Activated B cell treated with CpG ODN at 0.5 μM for 24 hours (primary cell): ENCODE results near the gene VAC14. TPM values are rescaled to one million over a fixed set of nuclear protein-coding genes. Genes with fewer than 3 reads are reported as not detected.

Experiments
- ATAC-seq: fragments of 200-7000 bp; cut with Tn5 transposase; one replicate; pipeline ENCODE4 v1.10.0; 2021; ENCODE audit warnings: low read depth, mild to moderate bottlenecking, moderate library complexity
- CTCF ChIA-PET: fragments of 350-600 bp; sonication (Branson Sonifier 250); formaldehyde crosslinking; loops from one replicate; lab custom pipeline; 2021; ENCODE audit warnings: antibody characterized with exemption; lab: Charles Lee
- POLR2A ChIA-PET: fragments of 350-600 bp; sonication (Branson Sonifier 250); formaldehyde crosslinking; loops from one replicate; lab custom pipeline; 2021; ENCODE audit warnings: antibody characterized with exemption; lab: Charles Lee
- DNase-seq: peaks from one replicate; pipeline ENCODE4 v3.0.0; 2022
- H3K27ac Mint-ChIP-seq: one replicate; pipeline ENCODE4 v1.8.0; 2020; ENCODE audit warnings: mixed read lengths
- H3K27me3 Mint-ChIP-seq: one replicate; pipeline ENCODE4 v1.8.0; 2021; ENCODE audit warnings: mixed read lengths
- H3K36me3 Mint-ChIP-seq: one replicate; pipeline ENCODE4 v1.8.0; 2021; ENCODE audit warnings: low read depth, mixed read lengths
- H3K4me1 Mint-ChIP-seq: one replicate; pipeline ENCODE4 v1.8.0; 2021; ENCODE audit warnings: mixed read lengths
- H3K4me3 Mint-ChIP-seq: one replicate; pipeline ENCODE4 v1.8.0; 2020; ENCODE audit warnings: mild to moderate bottlenecking, mixed read lengths
- H3K9me3 Mint-ChIP-seq: one replicate; pipeline ENCODE4 v1.8.0; 2020; ENCODE audit warnings: mixed read lengths
- CTCF ChIP-seq: fragments of 200-600 bp; IDR thresholded peaks from one replicate; pipeline ENCODE4 v1.8.0; 2022; ENCODE audit warnings: antibody characterized with exemption, mild to moderate bottlenecking
- intact Hi-C: fragments of 100-400 bp; cut with micrococcal nuclease; formaldehyde crosslinking; loops from one replicate; pipeline ENCODE4 v1.15.1; 2024
- total RNA-seq: library from RNA; stranded (reverse); gene quantifications from 2 replicates; pipeline ENCODE4 v1.2.3, GENCODE V29; 2022

The VAC14 gene
- total RNA-seq, 1 donor from 2014 or later = 53.4 TPM

GRCh38 chr16:70730944-70731343 lies 70.0 kb downstream of the VAC14 start:
- no peaks in the 10 kb centered on the region for H3K9me3 Mint-ChIP-seq
- intact Hi-C loops = no loop called here
- H3K27ac Mint-ChIP-seq = no peak overlapping the region
- ATAC-seq (no peak), DNase-seq (no peak)
- H3K4me3 Mint-ChIP-seq = no peak overlapping the region
- CTCF ChIA-PET = no interaction called here
- TF ChIP-seq CTCF = no peak
- no peaks in the 10 kb centered on the region for H3K27me3 Mint-ChIP-seq
- POLR2A ChIA-PET = no interaction called here
- H3K4me1 Mint-ChIP-seq = no peaks in the 10 kb centered on the region
- H3K36me3 Mint-ChIP-seq = peaks cover 64% of the 10 kb centered on the region

GRCh38 chr16:70730031-70730430 lies 70.9 kb downstream of the VAC14 start:
- POLR2A ChIA-PET = no interaction called here
- H3K9me3 Mint-ChIP-seq = no peaks in the 10 kb centered on the region
- CTCF ChIA-PET = no interaction called here
- H3K4me1 Mint-ChIP-seq = no peaks in the 10 kb centered on the region
- no peaks in the 10 kb centered on the region for H3K27me3 Mint-ChIP-seq
- H3K27ac Mint-ChIP-seq = no peak overlapping the region
- H3K4me3 Mint-ChIP-seq = no peak overlapping the region
- no peak for DNase-seq
- intact Hi-C loops = no loop called here
- TF ChIP-seq CTCF = no peak
- ATAC-seq = no peak
- H3K36me3 Mint-ChIP-seq = peaks cover 62% of the 10 kb centered on the region

- CTCF ChIA-PET = no interaction called here
- no peak overlapping the region for H3K27ac Mint-ChIP-seq
- H3K4me3 Mint-ChIP-seq = no peak overlapping the region
- no peaks in the 10 kb centered on the region for H3K4me1 Mint-ChIP-seq
- no peaks in the 10 kb centered on the region for H3K9me3 Mint-ChIP-seq
- no peak for DNase-seq
- intact Hi-C loops = no loop called here
- ATAC-seq = no peak
- POLR2A ChIA-PET = no interaction called here
- H3K36me3 Mint-ChIP-seq = peaks cover 60% of the 10 kb centered on the region
- no peaks in the 10 kb centered on the region for H3K27me3 Mint-ChIP-seq
- TF ChIP-seq CTCF = no peak
Measured at GRCh38 chr16:70729292-70729691, 71.7 kb downstream of the VAC14 start.

GRCh38 chr16:70728150-70728549 lies 72.8 kb downstream of the VAC14 start:
- Mint-ChIP-seq H3K27me3 (no peaks in the 10 kb centered on the region), H3K36me3 (peaks cover 64% of the 10 kb centered on the region), H3K27ac (no peak overlapping the region), H3K4me1 (no peaks in the 10 kb centered on the region), H3K9me3 (no peaks in the 10 kb centered on the region), H3K4me3 (no peak overlapping the region)
- no peak for TF ChIP-seq CTCF
- ChIA-PET POLR2A (no interaction called here), CTCF (no interaction called here)
- no peak for ATAC-seq
- DNase-seq = no peak
- intact Hi-C loops = no loop called here

- H3K36me3 Mint-ChIP-seq = peaks cover 67% of the 10 kb centered on the region
- POLR2A ChIA-PET = no interaction called here
- TF ChIP-seq CTCF = no peak
- H3K9me3 Mint-ChIP-seq = no peaks in the 10 kb centered on the region
- no peaks in the 10 kb centered on the region for H3K27me3 Mint-ChIP-seq
- no peak for ATAC-seq
- no peaks in the 10 kb centered on the region for H3K4me1 Mint-ChIP-seq
- CTCF ChIA-PET = no interaction called here
- no peak for DNase-seq
- H3K4me3 Mint-ChIP-seq = no peak overlapping the region
- no peak overlapping the region for H3K27ac Mint-ChIP-seq
- intact Hi-C loops = no loop called here
Measured at GRCh38 chr16:70726892-70727361, 74.0 kb downstream of the VAC14 start.
